ENCODE results near the gene PNP.

DNA sequence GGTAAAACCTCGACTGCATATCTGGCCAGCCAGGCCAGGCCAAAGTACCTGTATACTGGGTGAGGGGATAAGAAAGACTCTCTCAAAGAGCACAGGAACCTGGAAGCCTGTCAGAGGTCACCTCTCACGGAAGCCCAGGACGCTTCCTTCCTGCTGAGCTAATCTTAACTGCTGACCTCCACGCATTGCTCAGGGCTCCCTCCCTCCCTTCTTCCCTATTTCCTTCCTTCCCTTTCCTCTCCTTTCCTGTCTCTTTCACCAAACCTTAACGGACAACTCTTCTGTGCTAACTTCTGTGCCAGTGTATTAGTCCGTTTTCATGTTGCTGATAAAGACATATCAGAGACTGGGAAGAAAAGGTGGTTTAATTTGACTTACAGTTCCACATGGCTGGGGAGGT, 21.4 kb downstream of the PNP start:
- TF ChIP-seq EZH2phosphoT487 (IDR thresholded peaks at IDR 0.05; ENCODE audit: insufficient read depth, low read depth) (no peak), EZH2 (IDR thresholded peaks at IDR 0.05; ENCODE audit: insufficient read depth, poor library complexity, severe bottlenecking) (no peak)
